GM12864 (cell line): Measurements from ENCODE around the gene MED13.
A peak's percentile ranks its signal among the peaks of the same experiment; 100 is the strongest.

Experiments used
- DNase-seq: peaks from one replicate; pipeline ENCODE4 v3.0.0-alpha.2; 2011; ENCODE audit warnings: low read depth
- H3K4me3 ChIP-seq: 2 replicates; pipeline ENCODE4 v1.5.1; 2011; ENCODE audit warnings: mild to moderate bottlenecking, low read depth, low read length, control low read depth
- TF ChIP-seq, protein P1 (sequence below): IDR thresholded peaks from 2 replicates; pipeline ENCODE4 v1.5.1; 2011; ENCODE audit warnings: low read depth, mild to moderate bottlenecking, moderate library complexity, low read length, control low read depth, inconsistent platforms; ENCODE audit errors: missing control alignments

Gene MED13

GRCh38 chr17:62067165-62068145, 2.4 kb upstream of the MED13 start:
- no peak for DNase-seq
- TF ChIP-seq, protein P1, sequence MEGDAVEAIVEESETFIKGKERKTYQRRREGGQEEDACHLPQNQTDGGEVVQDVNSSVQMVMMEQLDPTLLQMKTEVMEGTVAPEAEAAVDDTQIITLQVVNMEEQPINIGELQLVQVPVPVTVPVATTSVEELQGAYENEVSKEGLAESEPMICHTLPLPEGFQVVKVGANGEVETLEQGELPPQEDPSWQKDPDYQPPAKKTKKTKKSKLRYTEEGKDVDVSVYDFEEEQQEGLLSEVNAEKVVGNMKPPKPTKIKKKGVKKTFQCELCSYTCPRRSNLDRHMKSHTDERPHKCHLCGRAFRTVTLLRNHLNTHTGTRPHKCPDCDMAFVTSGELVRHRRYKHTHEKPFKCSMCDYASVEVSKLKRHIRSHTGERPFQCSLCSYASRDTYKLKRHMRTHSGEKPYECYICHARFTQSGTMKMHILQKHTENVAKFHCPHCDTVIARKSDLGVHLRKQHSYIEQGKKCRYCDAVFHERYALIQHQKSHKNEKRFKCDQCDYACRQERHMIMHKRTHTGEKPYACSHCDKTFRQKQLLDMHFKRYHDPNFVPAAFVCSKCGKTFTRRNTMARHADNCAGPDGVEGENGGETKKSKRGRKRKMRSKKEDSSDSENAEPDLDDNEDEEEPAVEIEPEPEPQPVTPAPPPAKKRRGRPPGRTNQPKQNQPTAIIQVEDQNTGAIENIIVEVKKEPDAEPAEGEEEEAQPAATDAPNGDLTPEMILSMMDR, result no peak
- H3K4me3 ChIP-seq, result no peak overlapping the region

- DNase-seq, result peak; percentile 89
- H3K4me3 ChIP-seq, result peak overlapping the region; percentile 100
- TF ChIP-seq, protein P1, result peak; percentile 72
These were observed 762 bp upstream of the MED13 start for GRCh38 chr17:62065611-62066468.

- TF ChIP-seq, protein P1, result no peak
- DNase-seq, result peak; percentile 15
- H3K4me3 ChIP-seq, result peak overlapping the region; percentile 100
These were observed 868 bp downstream of the MED13 start for GRCh38 chr17:62064029-62064790.

DNA sequence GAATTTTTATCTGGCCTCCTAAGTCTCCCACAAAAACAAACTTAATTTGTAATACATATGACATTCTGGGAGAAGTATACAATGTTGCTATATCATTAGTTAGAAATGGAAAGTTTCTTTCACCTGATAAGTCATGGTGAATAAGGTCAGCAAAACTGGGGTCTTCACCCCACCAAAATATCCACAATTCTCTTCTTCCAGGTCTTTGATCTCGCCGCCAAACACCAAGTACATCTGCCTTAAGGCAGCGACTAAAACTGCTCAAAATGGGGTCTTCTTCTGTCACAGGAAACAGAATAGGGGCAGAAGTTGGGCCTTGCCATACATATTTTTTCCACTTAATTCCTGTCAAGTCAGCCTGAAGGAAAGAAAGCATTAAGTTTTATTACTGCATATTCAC, 2.1 kb downstream of the MED13 start:
- no peak for DNase-seq
- peak overlapping the region; percentile 100; the same call in 1 of the 2 replicates for H3K4me3 ChIP-seq
- TF ChIP-seq, protein P1, result no peak

GRCh38 chr17:62062302-62062701, 2.8 kb downstream of the MED13 start:
- TF ChIP-seq, protein P1, result no peak
- peak overlapping the region; percentile 35 for H3K4me3 ChIP-seq
- DNase-seq, result no peak

GRCh38 chr17:62059414-62059813, 5.7 kb downstream of the MED13 start:
- no peak overlapping the region for H3K4me3 ChIP-seq
- TF ChIP-seq, protein P1, result no peak
- no peak for DNase-seq
